GM18861 (cell line): ENCODE data around the gene MTAP.
A peak's percentile ranks its signal among the peaks of the same experiment; 100 is the strongest.

Experiments used
- ATAC-seq: cut with Tn5 transposase; IDR thresholded peaks from one replicate; pipeline ENCODE4 v1.9.1; 2021; ENCODE audit not compliant: unreplicated experiment

Gene MTAP

GRCh38 chr9:21802418-21803000 lies at the start of gene MTAP:
Gene MTAP (plus strand): TSS chr9:21802636. CDS start chr9:21802749, 113 bp downstream.
- peak; percentile 82 for ATAC-seq

DNA sequence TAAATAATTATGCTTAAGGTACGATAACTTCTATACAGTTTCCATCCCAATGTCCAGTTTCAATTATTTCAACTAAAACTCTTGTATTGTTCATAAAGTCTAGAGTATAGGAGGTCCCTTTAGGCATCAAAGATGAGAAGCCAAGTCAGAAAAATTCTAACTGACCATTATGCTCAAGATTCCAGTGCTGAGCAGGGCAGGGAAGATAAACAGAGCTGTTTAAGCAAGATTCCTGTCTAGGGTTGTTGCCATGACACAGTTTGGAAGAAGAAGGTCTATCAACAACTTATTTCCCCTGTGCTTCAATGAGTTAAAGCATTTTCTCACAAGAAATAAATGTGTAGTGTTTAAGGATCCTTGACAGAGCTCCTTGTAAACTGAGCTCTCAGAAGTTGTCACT lies 48.9 kb upstream of the MTAP start:
- no peak for ATAC-seq

- no peak for ATAC-seq
These were observed 47.7 kb upstream of the MTAP start for GRCh38 chr9:21754741-21755140.

GRCh38 chr9:21758540-21758939 lies 43.9 kb upstream of the MTAP start:
- ATAC-seq = no peak

GRCh38 chr9:21761309-21761901 lies 41.0 kb upstream of the MTAP start:
- peak; percentile 61 for ATAC-seq

- ATAC-seq = no peak
These were observed 40.4 kb upstream of the MTAP start for GRCh38 chr9:21762064-21762463.

- no peak for ATAC-seq
These were observed 37.6 kb upstream of the MTAP start for GRCh38 chr9:21764846-21765245.

- ATAC-seq = no peak
These were observed 36.3 kb upstream of the MTAP start for GRCh38 chr9:21766096-21766495.

GRCh38 chr9:21770871-21771560 lies 31.4 kb upstream of the MTAP start:
- ATAC-seq = no peak

- ATAC-seq = no peak
These were observed 24.7 kb upstream of the MTAP start for GRCh38 chr9:21777701-21778100.

GRCh38 chr9:21778304-21778703 lies 24.1 kb upstream of the MTAP start:
- no peak for ATAC-seq

- no peak for ATAC-seq
These were observed 23.0 kb upstream of the MTAP start for GRCh38 chr9:21779397-21779796.

- no peak for ATAC-seq
These were observed 20.8 kb upstream of the MTAP start for GRCh38 chr9:21781656-21782055.

- ATAC-seq = no peak
These were observed 20.2 kb upstream of the MTAP start for GRCh38 chr9:21782205-21782604.

DNA sequence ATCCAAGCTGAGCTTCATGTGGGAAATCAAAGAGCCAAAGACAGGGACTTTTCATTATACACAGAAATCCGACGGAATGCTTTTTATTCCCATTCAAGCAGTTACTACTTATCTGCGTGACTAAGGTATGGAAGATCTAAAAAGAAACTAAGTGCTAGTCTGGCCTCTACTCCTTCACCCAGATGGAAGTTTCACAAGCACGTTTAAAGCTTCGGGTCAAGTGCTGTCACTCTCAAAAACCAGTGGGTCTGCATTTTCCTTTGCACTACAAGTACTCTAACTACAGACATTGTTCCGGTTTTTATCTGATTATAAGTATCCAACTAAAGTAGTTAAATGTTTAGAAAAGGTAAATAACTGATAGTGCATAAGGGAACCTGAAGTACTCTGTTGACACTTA lies 13.7 kb upstream of the MTAP start:
- ATAC-seq = no peak

GRCh38 chr9:21789541-21790037 lies 12.8 kb upstream of the MTAP start:
- peak; percentile 98 for ATAC-seq

- ATAC-seq = no peak
These were observed 7.0 kb upstream of the MTAP start for GRCh38 chr9:21795483-21795882.

GRCh38 chr9:21796768-21797167 lies 5.7 kb upstream of the MTAP start:
- ATAC-seq = no peak

- ATAC-seq = no peak
These were observed 1.3 kb upstream of the MTAP start for GRCh38 chr9:21800931-21801682.

GRCh38 chr9:21801683-21802417 lies 586 bp upstream of the MTAP start:
- peak; percentile 2 for ATAC-seq

DNA sequence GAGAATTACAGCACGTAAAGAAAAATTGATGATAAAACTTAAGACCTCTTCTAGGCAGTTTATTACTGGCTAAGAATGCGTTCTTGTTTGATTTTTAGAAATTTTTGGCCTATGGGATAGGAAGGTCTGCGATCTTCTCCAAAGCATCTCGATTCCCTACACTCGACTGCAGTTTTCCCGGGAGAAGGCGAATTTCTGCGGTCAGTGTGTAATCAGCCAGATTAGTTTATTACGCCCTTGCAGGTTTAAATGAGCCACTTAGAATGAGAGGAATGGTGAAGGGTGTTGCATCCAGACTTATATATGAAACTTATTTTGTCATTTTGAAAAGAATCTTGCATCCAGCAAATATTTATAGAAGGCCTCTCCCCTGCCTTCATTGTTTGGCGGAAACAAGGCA lies 1.2 kb downstream of the MTAP start:
- no peak for ATAC-seq
